Endothelial cell of umbilical vein (primary cell): ENCODE results near the gene RAP2A. TPM values are rescaled to one million over a fixed set of nuclear protein-coding genes. Genes with fewer than 3 reads are reported as not detected.

Source experiments
- BruUV-seq: library from RNA; stranded (reverse); fragments of 400-500 nt; replicated peaks from 2 replicates; lab custom pipeline; 2021; lab: Mats Ljungman, UMichigan
- CTCF ChIA-PET: fragments of 300-600, 350-600 bp; sonication (Branson Sonifier 250); formaldehyde crosslinking; loops from one replicate; lab custom pipeline; 2021; ENCODE audit warnings: antibody characterized with exemption, inconsistent platforms; lab: Charles Lee
- POLR2A ChIA-PET: fragments of 300-600, 350-600 bp; sonication (Branson Sonifier 250); formaldehyde crosslinking; loops from one replicate; lab custom pipeline; 2021; ENCODE audit warnings: antibody characterized with exemption, inconsistent platforms; lab: Charles Lee
- DNase-seq: peaks from one replicate; pipeline ENCODE4 v3.0.0-alpha.2; 2011; ENCODE audit warnings: low read depth, low spot score
- FAIRE-seq: peaks from 2 replicates; lab custom pipeline; 2011; peaks lifted over from hg19 to GRCh38; lab: Jason Lieb, UNC
- H2AFZ ChIP-seq: 2 replicates; pipeline ENCODE4 v1.6.0; 2012; ENCODE audit warnings: low read depth, low read length, control low read depth, inconsistent platforms
- H3K27ac ChIP-seq: 2 replicates; pipeline ENCODE4 v1.5.1; 2011; ENCODE audit warnings: low read depth, mild to moderate bottlenecking, control low read depth, low read length, moderate library complexity; ENCODE audit not compliant: insufficient read depth
- H3K27me3 ChIP-seq, 2 experiments: 2 replicates each; pipeline versions ENCODE4 v1.6.0 to v1.6.1; 2011; ENCODE audit warnings: low read length in 2 of 2, mixed read lengths in 1 of 2; ENCODE audit not compliant: control insufficient read depth in 2 of 2, insufficient read depth in 2 of 2
- H3K36me3 ChIP-seq, 2 experiments: 2 replicates in 1 of 2; 3 replicates in 1 of 2; pipeline ENCODE4 v1.5.1; 2011; ENCODE audit warnings: low read length in 2 of 2, mild to moderate bottlenecking in 1 of 2, moderate library complexity in 1 of 2; ENCODE audit not compliant: control insufficient read depth in 2 of 2, insufficient read depth in 2 of 2; ENCODE audit errors: extremely low read depth in 1 of 2
- H3K4me1 ChIP-seq: 3 replicates; pipeline ENCODE4 v1.5.1; 2011; ENCODE audit warnings: mild to moderate bottlenecking, low read length; ENCODE audit not compliant: control insufficient read depth, insufficient read depth; ENCODE audit errors: extremely low read depth
- H3K4me2 ChIP-seq: 2 replicates; pipeline ENCODE4 v1.6.1; 2011; ENCODE audit warnings: low read length, control low read depth, mixed read lengths; ENCODE audit not compliant: insufficient read depth
- H3K4me3 ChIP-seq, 3 experiments: fragments of 200-600 bp in 1 of 3; sonication (generic), shearing (Covaris generic) in 1 of 3; replicated peaks in 1 of 3; 2 replicates each; pipeline ENCODE4 v1.5.1; 2011 to 2016; ENCODE audit warnings: control low read depth in 3 of 3, low read length in 3 of 3, mild to moderate bottlenecking in 2 of 3, inconsistent platforms in 1 of 3, low read depth in 1 of 3, moderate library complexity in 1 of 3; ENCODE audit not compliant: insufficient read depth in 1 of 3
- H3K79me2 ChIP-seq: 2 replicates; pipeline ENCODE4 v1.6.0; 2012; ENCODE audit warnings: low read length, inconsistent platforms; ENCODE audit not compliant: control insufficient read depth, insufficient read depth
- H3K9ac ChIP-seq: replicated peaks from 2 replicates; pipeline ENCODE3; 2011; ENCODE audit warnings: low read length, control low read depth; ENCODE audit not compliant: insufficient read depth; ENCODE audit errors: extremely low read depth
- H3K9me1 ChIP-seq: replicated peaks from 3 replicates; pipeline ENCODE4 v1.6.0; 2011; ENCODE audit warnings: mild to moderate bottlenecking, low read length; ENCODE audit not compliant: control insufficient read depth, insufficient read depth; ENCODE audit errors: extremely low read depth
- H3K9me3 ChIP-seq: replicated peaks from 2 replicates; pipeline ENCODE4 v1.5.1; 2012; ENCODE audit warnings: low read length, inconsistent platforms; ENCODE audit not compliant: control insufficient read depth, insufficient read depth
- H4K20me1 ChIP-seq: replicated peaks from 2 replicates; pipeline ENCODE3; 2011; ENCODE audit warnings: mild to moderate bottlenecking, low read length; ENCODE audit not compliant: control insufficient read depth, insufficient read depth; ENCODE audit errors: extremely low read depth
- CTCF ChIP-seq, 2 donors: IDR thresholded peaks; 1 replicate in 1 of 2; 2 replicates in 1 of 2; pipeline ENCODE4 v1.5.1; 2011; ENCODE audit warnings: low read length in 2 of 2, mild to moderate bottlenecking in 2 of 2, moderate library complexity in 2 of 2, control low read depth in 1 of 2, inconsistent platforms in 1 of 2, low read depth in 1 of 2; ENCODE audit not compliant: insufficient read depth in 1 of 2; ENCODE audit errors: extremely low read depth in 1 of 2
- EZH2 ChIP-seq: IDR thresholded peaks from 2 replicates; pipeline ENCODE4 v1.6.1; 2012; ENCODE audit warnings: borderline replicate concordance, low read depth, mild to moderate bottlenecking, moderate library complexity, low read length, inconsistent platforms; ENCODE audit not compliant: severe bottlenecking
- FOS ChIP-seq: IDR thresholded peaks from 2 replicates; pipeline ENCODE4 v1.6.1; 2011; ENCODE audit warnings: mild to moderate bottlenecking, low read length, moderate library complexity, borderline replicate concordance; ENCODE audit not compliant: insufficient read depth
- GATA2 ChIP-seq: IDR thresholded peaks from 2 replicates; pipeline ENCODE4 v1.7.0; 2011; ENCODE audit warnings: low read depth, mild to moderate bottlenecking, moderate library complexity, mixed read lengths, low read length; ENCODE audit not compliant: insufficient read length, insufficient read depth
- JUN ChIP-seq: IDR thresholded peaks from 2 replicates; pipeline ENCODE4 v1.6.1; 2011; ENCODE audit warnings: borderline replicate concordance, low read depth; ENCODE audit not compliant: insufficient read length, insufficient read depth
- MAX ChIP-seq: IDR thresholded peaks from 2 replicates; pipeline ENCODE4 v1.6.1; 2011; ENCODE audit not compliant: insufficient read depth, insufficient read length
- MYC ChIP-seq: IDR thresholded peaks from one replicate; pipeline ENCODE4 v1.6.1; 2011; ENCODE audit warnings: mild to moderate bottlenecking, low read depth, low read length
- POLR2A ChIP-seq: IDR thresholded peaks from 2 replicates; pipeline ENCODE4 v1.6.1; 2012; ENCODE audit warnings: low read depth, mild to moderate bottlenecking, control low read depth, low read length
- POLR2AphosphoS5 ChIP-seq: IDR thresholded peaks from 2 replicates; pipeline ENCODE4 v1.6.1; 2012; ENCODE audit warnings: low read depth, mild to moderate bottlenecking, control low read depth, low read length, moderate library complexity; ENCODE audit not compliant: insufficient read depth
- dilution Hi-C: fragments of 300-500 bp; cut with MboI; formaldehyde crosslinking; loops from one replicate; pipeline ENCODE4 v1.15.0; 2019; ENCODE audit warnings: low sequenced_read_pairs; ENCODE audit not compliant: extremely low pct_ligation_motif_present
- intact Hi-C: fragments of 100-400 bp; cut with micrococcal nuclease; formaldehyde crosslinking; loops from one replicate; pipeline ENCODE4 v1.10.0; 2022
- polyA plus RNA-seq, 4 experiments: library from polyadenylated mRNA; depleted of rRNA in 3 of 4; stranded (reverse) in 3 of 4; unstranded in 1 of 4; fragments of >200 nt; gene quantifications; 2 replicates each; pipeline versions ENCODE4 v1.2.1 to v1.2.3, GENCODE V29; 2011 to 2012; ENCODE audit warnings: missing spikeins in 1 of 4
- total RNA-seq: library from RNA; stranded (reverse); gene quantifications from 2 replicates; pipeline ENCODE4 v1.2.3, GENCODE V29; 2021

Gene RAP2A
- total and polyA plus RNA-seq, 2 donors (not counting 3 experiments of a cell fraction or from before 2014, with no cell fraction given), result 7.8 to 44.4 TPM

- peaks cover 2% of the 10 kb centered on the region for H3K79me2 ChIP-seq
- H3K27ac ChIP-seq, result no peak overlapping the region
- H3K36me3 ChIP-seq, result peaks cover 6 to 17% of the 10 kb centered on the region in 2 experiments
- no peak overlapping the region for H3K9ac ChIP-seq
- no peak overlapping the region for H3K4me2 ChIP-seq
- H3K9me1 ChIP-seq, result no peaks in the 10 kb centered on the region
- no peaks in the 10 kb centered on the region for H3K4me1 ChIP-seq
- no peaks in the 10 kb centered on the region for H3K9me3 ChIP-seq
- intact Hi-C loops (no loop called here), dilution Hi-C loops (no loop called here)
- no peak for FAIRE-seq
- H3K4me3 ChIP-seq, result no peak overlapping the region
- H3K27me3 ChIP-seq, result no peaks in the 10 kb centered on the region
- no TSS peak for BruUV-seq
- CTCF ChIA-PET, result interaction anchor here (1.5 kb wide), 1 partner anchor 282 kb away, joined by 5 read pairs; no protein-coding TSS in a partner anchor
- no peak for TF ChIP-seq FOS
- TF ChIP-seq POLR2A, result no peak
- no peak for TF ChIP-seq GATA2
- TF ChIP-seq MYC, result no peak
- no peak for TF ChIP-seq CTCF (IDR thresholded peaks at IDR 0.05; ENCODE audit: extremely low read depth in 1 of 2, insufficient read depth in 1 of 2, low read depth in 1 of 2, low read length in 2 of 2)
- no peak for TF ChIP-seq EZH2
- no peak for TF ChIP-seq MAX
- no peak for TF ChIP-seq POLR2AphosphoS5
- no peak for TF ChIP-seq JUN
- H4K20me1 ChIP-seq, result peaks cover 4% of the 10 kb centered on the region
- H2AFZ ChIP-seq, result no peak overlapping the region
- no peak for DNase-seq
- POLR2A ChIA-PET, result interaction anchor here (1.2 kb wide), 1 partner anchor 11 kb away, joined by 3 read pairs; no protein-coding TSS in a partner anchor
Observed at GRCh38 chr13:97392020-97392419, 41.9 kb upstream of the RAP2A start.
